Hepatocyte (in vitro differentiated cells): ENCODE data around the gene ITGB1BP2. TPM values are rescaled to one million over a fixed set of nuclear protein-coding genes. Genes with fewer than 3 reads are reported as not detected.
"Not testable (repeated sequence)": the region's sequence is repeated elsewhere in the genome, so short reads cannot be mapped to it uniquely, and the experiment has no call there.

Source experiments
- DNase-seq: peaks from one replicate; pipeline ENCODE4 v3.0.0-alpha.2; 2016; ENCODE audit warnings: low spot score
- H2AFZ ChIP-seq: fragments of 200-600 bp; sonication (generic); 2 replicates; pipeline ENCODE4 v1.6.0; 2016; ENCODE audit warnings: antibody characterized with exemption, mild to moderate bottlenecking
- H3K27ac ChIP-seq: fragments of 200-600 bp; sonication (generic); 2 replicates; pipeline ENCODE4 v1.5.1; 2016; ENCODE audit warnings: mild to moderate bottlenecking
- H3K27me3 ChIP-seq: fragments of 200-600 bp; sonication (generic); 2 replicates; pipeline ENCODE4 v1.6.1; 2016
- H3K36me3 ChIP-seq: fragments of 200-600 bp; sonication (generic); replicated peaks from 2 replicates; pipeline ENCODE4 v1.5.1; 2016; ENCODE audit warnings: low read depth; ENCODE audit not compliant: insufficient read depth
- H3K4me1 ChIP-seq: fragments of 200-600 bp; sonication (generic); 2 replicates; pipeline ENCODE4 v1.5.1; 2016; ENCODE audit warnings: mild to moderate bottlenecking, moderate library complexity; ENCODE audit not compliant: insufficient read depth
- H3K4me2 ChIP-seq: fragments of 200-600 bp; sonication (generic); 2 replicates; pipeline ENCODE4 v1.6.0; 2016
- H3K4me3 ChIP-seq: fragments of 200-600 bp; sonication (generic); 2 replicates; pipeline ENCODE4 v1.5.1; 2016; ENCODE audit warnings: mild to moderate bottlenecking
- H3K79me2 ChIP-seq: fragments of 200-600 bp; sonication (generic); 2 replicates; pipeline ENCODE4 v1.6.0; 2017; ENCODE audit warnings: mild to moderate bottlenecking
- H3K9me2 ChIP-seq: fragments of 200-600 bp; sonication (generic); replicated peaks from 2 replicates; pipeline ENCODE4 v1.6.0; 2017; ENCODE audit warnings: mild to moderate bottlenecking; ENCODE audit not compliant: insufficient read depth
- H3K9me3 ChIP-seq: fragments of 200-600 bp; sonication (generic); 2 replicates; pipeline ENCODE4 v1.5.1; 2016; ENCODE audit warnings: low read depth, mild to moderate bottlenecking
- H4K20me1 ChIP-seq: fragments of 200-600 bp; sonication (generic); 2 replicates; pipeline ENCODE4 v1.6.0; 2016; ENCODE audit warnings: mild to moderate bottlenecking; ENCODE audit not compliant: insufficient read depth, poor library complexity, severe bottlenecking
- CTCF ChIP-seq: fragments of 200-600 bp; sonication (generic); IDR thresholded peaks from 2 replicates; pipeline ENCODE4 v1.5.1; 2016; ENCODE audit warnings: antibody characterized with exemption, mild to moderate bottlenecking; ENCODE audit not compliant: poor library complexity
- EZH2 ChIP-seq: fragments of 200-600 bp; sonication (generic); IDR thresholded peaks from 2 replicates; pipeline ENCODE4 v1.6.1; 2016; ENCODE audit warnings: antibody characterized with exemption, mild to moderate bottlenecking, borderline replicate concordance
- EZH2phosphoT487 ChIP-seq: fragments of 200-600 bp; sonication (generic); IDR thresholded peaks from one replicate; pipeline ENCODE4 v1.6.1; 2018; ENCODE audit warnings: antibody characterized with exemption, mild to moderate bottlenecking, low read depth, moderate library complexity; ENCODE audit not compliant: unreplicated experiment, severe bottlenecking
- WGBS: methylation state at CpG from one replicate; pipeline ENCODE4 v1.1.6; 2016; ENCODE audit warnings: low lambda C conversion rate; ENCODE audit errors: missing lambda C conversion rate; 5-methylcytosine and 5-hydroxymethylcytosine counted together
- polyA plus RNA-seq: library from polyadenylated mRNA; unstranded; fragments of >200 nt; fragmentation: Nextera tagmentation; extraction: Ambion mirVana; gene quantifications from 2 replicates; pipeline ENCODE4 v1.2.1, GENCODE V29; 2016
- total RNA-seq: library from RNA; depleted of rRNA; stranded (reverse); fragments of >200 nt; gene quantifications from 2 replicates; pipeline ENCODE4 v1.2.3, GENCODE V29; 2014

ITGB1BP2 gene
- total and polyA plus RNA-seq, 2 experiments from 2014 or later = 0.15 to 1.6 TPM

- TF ChIP-seq CTCF = no peak
- TF ChIP-seq EZH2 = no peak
- no peak for TF ChIP-seq EZH2phosphoT487
- Histone ChIP-seq H3K79me2 (peaks cover 49% of the 10 kb centered on the region), H3K9me2 (no peaks in the 10 kb centered on the region), H3K9me3 (no peaks in the 10 kb centered on the region), H3K27ac (no peak overlapping the region), H3K4me3 (no peak overlapping the region), H4K20me1 (peaks cover 30% of the 10 kb centered on the region), H3K4me2 (no peak overlapping the region), H2AFZ (no peak overlapping the region), H3K36me3 (no peaks in the 10 kb centered on the region), H3K27me3 (no peaks in the 10 kb centered on the region), H3K4me1 (no peaks in the 10 kb centered on the region)
- WGBS = 79% methylated on average over 7 of the region's 7 CpGs
- no peak for DNase-seq
Observed at GRCh38 chrX:71292669-71293365, 8.7 kb upstream of the ITGB1BP2 start.

- no peaks in the 10 kb centered on the region for H3K4me1 ChIP-seq
- DNase-seq = no peak
- H3K79me2 ChIP-seq = peaks cover 12% of the 10 kb centered on the region
- 85% methylated on average over 6 of the region's 6 CpGs for whole genome bisulfite sequencing
- no peaks in the 10 kb centered on the region for H3K9me2 ChIP-seq
- H3K36me3 ChIP-seq = no peaks in the 10 kb centered on the region
- no peaks in the 10 kb centered on the region for H3K9me3 ChIP-seq
- TF ChIP-seq EZH2 (no peak), CTCF (no peak), EZH2phosphoT487 (no peak)
- no peak overlapping the region for H3K4me3 ChIP-seq
- H3K27ac ChIP-seq = no peak overlapping the region
- no peaks in the 10 kb centered on the region for H3K27me3 ChIP-seq
- no peaks in the 10 kb centered on the region for H4K20me1 ChIP-seq
- H2AFZ ChIP-seq = no peak overlapping the region
- no peak overlapping the region for H3K4me2 ChIP-seq
Observed at GRCh38 chrX:71296806-71297205, 4.7 kb upstream of the ITGB1BP2 start.

- 56% methylated on average over 3 of the region's 3 CpGs for WGBS
- Histone ChIP-seq H3K36me3 (no peaks in the 10 kb centered on the region), H3K4me2 (no peak overlapping the region)
Observed at GRCh38 chrX:71298119-71298518, 3.4 kb upstream of the ITGB1BP2 start.

GRCh38 chrX:71300064-71300463, 1.5 kb upstream of the ITGB1BP2 start:
- H3K4me1 ChIP-seq, H4K20me1 ChIP-seq, H2AFZ ChIP-seq, H3K27ac ChIP-seq, H3K9me3 ChIP-seq, H3K27me3 ChIP-seq, H3K79me2 ChIP-seq, H3K9me2 ChIP-seq, H3K4me2 ChIP-seq, H3K36me3 ChIP-seq, H3K4me3 ChIP-seq, DNase-seq: not testable (repeated sequence)
- 86% methylated on average over 7 of the region's 7 CpGs for WGBS

More at GRCh38 chrX:71298119-71298518, 3.4 kb upstream of the ITGB1BP2 start:
- H3K4me3 ChIP-seq = no peak overlapping the region
- H3K79me2 ChIP-seq = peaks cover 3% of the 10 kb centered on the region
- no peaks in the 10 kb centered on the region for H3K9me3 ChIP-seq
- TF ChIP-seq CTCF = no peak
- no peak for TF ChIP-seq EZH2phosphoT487
- TF ChIP-seq EZH2 = no peak
- no peaks in the 10 kb centered on the region for H3K9me2 ChIP-seq
- no peaks in the 10 kb centered on the region for H4K20me1 ChIP-seq
- H3K27ac ChIP-seq = no peak overlapping the region
- DNase-seq = no peak
- no peaks in the 10 kb centered on the region for H3K4me1 ChIP-seq
- no peaks in the 10 kb centered on the region for H3K27me3 ChIP-seq
- no peak overlapping the region for H2AFZ ChIP-seq

- H2AFZ ChIP-seq, H3K4me3 ChIP-seq, H3K9me2 ChIP-seq, H3K9me3 ChIP-seq, H3K4me1 ChIP-seq, DNase-seq, H4K20me1 ChIP-seq, H3K4me2 ChIP-seq, H3K79me2 ChIP-seq, H3K27me3 ChIP-seq, H3K36me3 ChIP-seq: not testable (repeated sequence)
- WGBS = 82% methylated on average over 7 of the region's 7 CpGs
- peak overlapping the region; percentile 9 for H3K27ac ChIP-seq
Observed at GRCh38 chrX:71300495-71300894, 1.1 kb upstream of the ITGB1BP2 start.
